HG03064 (cell line): Measurements from ENCODE around the gene APCDD1.

ENCODE experiments used
- ATAC-seq: cut with Tn5 transposase; IDR thresholded peaks from one replicate; pipeline ENCODE4 v1.9.1; 2021; ENCODE audit warnings: low read depth; ENCODE audit not compliant: unreplicated experiment

Gene APCDD1

GRCh38 chr18:10430677-10431076 lies 23.8 kb upstream of the APCDD1 start:
- no peak for ATAC-seq

- no peak for ATAC-seq
Measured at GRCh38 chr18:10431680-10432079, 22.8 kb upstream of the APCDD1 start.

- no peak for ATAC-seq
Measured at GRCh38 chr18:10432781-10433180, 21.7 kb upstream of the APCDD1 start.

- ATAC-seq = no peak
Measured at GRCh38 chr18:10436160-10436559, 18.3 kb upstream of the APCDD1 start.

GRCh38 chr18:10437837-10438236 lies 16.6 kb upstream of the APCDD1 start:
- ATAC-seq = no peak

GRCh38 chr18:10439898-10440297 lies 14.5 kb upstream of the APCDD1 start:
- ATAC-seq = no peak

- no peak for ATAC-seq
Measured at GRCh38 chr18:10440884-10441283, 13.6 kb upstream of the APCDD1 start.

GRCh38 chr18:10441472-10441871 lies 13.0 kb upstream of the APCDD1 start:
- no peak for ATAC-seq

GRCh38 chr18:10442551-10442971 lies 11.9 kb upstream of the APCDD1 start:
- ATAC-seq = no peak

- ATAC-seq = no peak
Measured at GRCh38 chr18:10443001-10443400, 11.4 kb upstream of the APCDD1 start.

GRCh38 chr18:10444314-10445006 lies 10.0 kb upstream of the APCDD1 start:
- no peak for ATAC-seq

GRCh38 chr18:10449396-10449795 lies 5.0 kb upstream of the APCDD1 start:
- ATAC-seq = no peak

- ATAC-seq = no peak
Measured at GRCh38 chr18:10450986-10451385, 3.4 kb upstream of the APCDD1 start.

- ATAC-seq = no peak
Measured at GRCh38 chr18:10453261-10453805, 1.1 kb upstream of the APCDD1 start.

- ATAC-seq = no peak
Measured at GRCh38 chr18:10454681-10455557, 484 bp downstream of the APCDD1 start.

GRCh38 chr18:10455726-10456453 lies 1.5 kb downstream of the APCDD1 start:
- no peak for ATAC-seq

- no peak for ATAC-seq
Measured at GRCh38 chr18:10456718-10457117, 2.3 kb downstream of the APCDD1 start.

GRCh38 chr18:10457128-10457527 lies 2.7 kb downstream of the APCDD1 start:
- no peak for ATAC-seq

- ATAC-seq = no peak
Measured at GRCh38 chr18:10457767-10458166, 3.3 kb downstream of the APCDD1 start.

GRCh38 chr18:10458691-10459090 lies 4.3 kb downstream of the APCDD1 start:
- no peak for ATAC-seq

GRCh38 chr18:10459587-10459986 lies 5.2 kb downstream of the APCDD1 start:
- no peak for ATAC-seq
